Ishikawa (cell line): Measurements from ENCODE around the gene LHPP.

ENCODE experiments used
- CEBPB ChIP-seq: IDR thresholded peaks from 2 replicates; pipeline ENCODE4 v1.6.1; 2012
- CREB1 ChIP-seq: IDR thresholded peaks from 2 replicates; pipeline ENCODE4 v1.6.1; 2012; ENCODE audit warnings: low read depth
- EGR1 ChIP-seq: IDR thresholded peaks from 2 replicates; pipeline ENCODE4 v1.6.1; 2012
- EP300 ChIP-seq: IDR thresholded peaks from 2 replicates; pipeline ENCODE4 v1.6.1; 2012; ENCODE audit warnings: borderline replicate concordance
- FOXM1 ChIP-seq: IDR thresholded peaks from 2 replicates; pipeline ENCODE4 v1.6.1; 2012; ENCODE audit warnings: low read depth, borderline replicate concordance
- MAX ChIP-seq: IDR thresholded peaks from 2 replicates; pipeline ENCODE4 v1.6.1; 2012
- NFIC ChIP-seq: IDR thresholded peaks from 2 replicates; pipeline ENCODE4 v1.6.1; 2012
- RAD21 ChIP-seq: IDR thresholded peaks from 2 replicates; pipeline ENCODE4 v1.6.1; 2012; ENCODE audit warnings: low read depth
- REST ChIP-seq: IDR thresholded peaks from 2 replicates; pipeline ENCODE4 v1.6.1; 2012; ENCODE audit warnings: low read depth, mild to moderate bottlenecking
- TAF1 ChIP-seq: IDR thresholded peaks from 2 replicates; pipeline ENCODE4 v1.6.1; 2012; ENCODE audit warnings: low read depth, mild to moderate bottlenecking
- TCF12 ChIP-seq: IDR thresholded peaks from 2 replicates; pipeline ENCODE4 v1.6.1; 2012; ENCODE audit warnings: low read depth
- TEAD4 ChIP-seq: IDR thresholded peaks from 2 replicates; pipeline ENCODE4 v1.6.1; 2012
- USF1 ChIP-seq: IDR thresholded peaks from 2 replicates; pipeline ENCODE4 v1.6.1; 2012
- YY1 ChIP-seq: IDR thresholded peaks from 2 replicates; pipeline ENCODE4 v1.6.1; 2012; ENCODE audit warnings: low read depth
- ZBTB7A ChIP-seq: IDR thresholded peaks from 2 replicates; pipeline ENCODE4 v1.6.1; 2012; ENCODE audit warnings: low read depth

The LHPP gene

GRCh38 chr10:124579011-124579399, 117.4 kb downstream of the LHPP start:
- TF ChIP-seq CREB1 (no peak), RAD21 (no peak), EGR1 (no peak), MAX (no peak), ZBTB7A (no peak)

GRCh38 chr10:124586142-124586541, 124.5 kb downstream of the LHPP start:
- no peak for TF ChIP-seq TCF12
- TF ChIP-seq YY1, result no peak
- TF ChIP-seq TAF1, result no peak
- TF ChIP-seq USF1, result 0 out of 2 replicates have a peak, but pooled peaks have one; percentile 10
- no peak for TF ChIP-seq NFIC
- no peak for TF ChIP-seq FOXM1
- TF ChIP-seq REST, result no peak

- TF ChIP-seq YY1, result no peak
- TF ChIP-seq USF1, result no peak
- no peak for TF ChIP-seq NFIC
- TF ChIP-seq TCF12, result no peak
- no peak for TF ChIP-seq CREB1
- TF ChIP-seq TAF1, result no peak
- TF ChIP-seq RAD21, result no peak
- no peak for TF ChIP-seq TEAD4
- TF ChIP-seq CEBPB, result no peak
- TF ChIP-seq MAX, result no peak
- TF ChIP-seq REST, result no peak
- TF ChIP-seq ZBTB7A, result no peak
- no peak for TF ChIP-seq FOXM1
- no peak for TF ChIP-seq EP300
- no peak for TF ChIP-seq EGR1
These were observed 126.2 kb downstream of the LHPP start for GRCh38 chr10:124587811-124588211.

- TF ChIP-seq TCF12, result no peak
- no peak for TF ChIP-seq CREB1
- no peak for TF ChIP-seq CEBPB
- TF ChIP-seq REST, result no peak
- TF ChIP-seq FOXM1, result no peak
- TF ChIP-seq TAF1, result no peak
- TF ChIP-seq MAX, result no peak
These were observed 127.3 kb downstream of the LHPP start for GRCh38 chr10:124588736-124589490.

GRCh38 chr10:124589491-124590041, 127.9 kb downstream of the LHPP start:
- TF ChIP-seq YY1 (no peak), EGR1 (no peak), FOXM1 (no peak), MAX (no peak), TCF12 (no peak), EP300 (no peak), RAD21 (no peak), CREB1 (no peak), CEBPB (no peak), TAF1 (no peak), TEAD4 (no peak)
